ENCODE results near the gene NUTF2. TPM values are rescaled to one million over a fixed set of nuclear protein-coding genes. Genes with fewer than 3 reads are reported as not detected.
A peak's percentile ranks its signal among the peaks of the same experiment; 100 is the strongest.

NUTF2 gene
- 173 and 230 TPM in 2 replicates for polyA plus RNA-seq (2011; rRNA removed)
- polyA minus RNA-seq (2011; rRNA and poly(A)+ RNA removed): 288 and 396 TPM in 2 replicates

- peak; percentile 52 for DNase-seq (ENCODE audit: low read depth)
- ChIA-PET POLR2A (no interaction called here), CTCF (interaction anchor here (1.2 to 2.9 kb wide), 4 partner anchors 30 to 325 kb away, joined by 4 to 11 read pairs (median 8); partner anchors contain the start of gene NRN1L)
- no peaks in the 10 kb centered on the region for H3K27me3 ChIP-seq (ENCODE audit: control insufficient read depth, insufficient read depth, low read length)
- no peak for TF ChIP-seq CTCF (IDR thresholded peaks at IDR 0.05; ENCODE audit: insufficient read depth, low read depth, low read length)
- H3K4me3 ChIP-seq (ENCODE audit: low read depth, low read length): peak within 1 kb of the TSS; percentile 69
- no peaks in the 10 kb centered on the region for H3K36me3 ChIP-seq (ENCODE audit: control insufficient read depth, insufficient read depth, low read length)
Measured at GRCh38 chr16:67846320-67847063, at the start of gene NUTF2. TSS of gene NUTF2 (plus strand) at chr16:67846933. CDS start at chr16:67865131, 18,198 bp downstream.

- no peak for DNase-seq (ENCODE audit: low read depth)
- POLR2A ChIA-PET: no interaction called here
- H3K36me3 ChIP-seq (ENCODE audit: control insufficient read depth, insufficient read depth, low read length): peaks cover 11% of the 10 kb centered on the region
- CTCF ChIA-PET: interaction anchor here (3.5 kb wide), 1 partner anchor 16 kb away, joined by 19 read pairs; no protein-coding TSS in a partner anchor
- no peak for TF ChIP-seq CTCF (IDR thresholded peaks at IDR 0.05; ENCODE audit: insufficient read depth, low read depth, low read length)
- no peak overlapping the region for H3K4me3 ChIP-seq (ENCODE audit: low read depth, low read length)
- no peaks in the 10 kb centered on the region for H3K27me3 ChIP-seq (ENCODE audit: control insufficient read depth, insufficient read depth, low read length)
Measured at GRCh38 chr16:67800338-67800926, 46.3 kb upstream of the NUTF2 start.

GRCh38 chr16:67801241-67801640 lies 45.5 kb upstream of the NUTF2 start:
- Histone ChIP-seq H3K36me3 (ENCODE audit: control insufficient read depth, insufficient read depth, low read length) (peaks cover 11% of the 10 kb centered on the region), H3K4me3 (ENCODE audit: low read depth, low read length) (no peak overlapping the region), H3K27me3 (ENCODE audit: control insufficient read depth, insufficient read depth, low read length) (no peaks in the 10 kb centered on the region)
- POLR2A ChIA-PET: no interaction called here
- CTCF ChIA-PET: interaction anchor here (1.2 to 3.5 kb wide), 3 partner anchors 13 to 129 kb away, joined by 4 to 19 read pairs (median 8); no protein-coding TSS in a partner anchor
- no peak for TF ChIP-seq CTCF (IDR thresholded peaks at IDR 0.05; ENCODE audit: insufficient read depth, low read depth, low read length)
- DNase-seq (ENCODE audit: low read depth): no peak

- Histone ChIP-seq H3K36me3 (ENCODE audit: control insufficient read depth, insufficient read depth, low read length) (peaks cover 11% of the 10 kb centered on the region), H3K4me3 (ENCODE audit: low read depth, low read length) (no peak overlapping the region), H3K27me3 (ENCODE audit: control insufficient read depth, insufficient read depth, low read length) (no peaks in the 10 kb centered on the region)
- ChIA-PET CTCF (interaction anchor here (0.6 to 3.5 kb wide), 5 partner anchors 12 to 281 kb away, joined by 3 to 19 read pairs (median 4); no protein-coding TSS in a partner anchor), POLR2A (no interaction called here)
- no peak for TF ChIP-seq CTCF (IDR thresholded peaks at IDR 0.05; ENCODE audit: insufficient read depth, low read depth, low read length)
- DNase-seq (ENCODE audit: low read depth): no peak
Measured at GRCh38 chr16:67801883-67802282, 44.9 kb upstream of the NUTF2 start.

GRCh38 chr16:67803894-67804293 lies 42.8 kb upstream of the NUTF2 start:
- Histone ChIP-seq H3K4me3 (ENCODE audit: low read depth, low read length) (no peak overlapping the region), H3K27me3 (ENCODE audit: control insufficient read depth, insufficient read depth, low read length) (no peaks in the 10 kb centered on the region), H3K36me3 (ENCODE audit: control insufficient read depth, insufficient read depth, low read length) (peaks cover 11% of the 10 kb centered on the region)
- TF ChIP-seq CTCF (IDR thresholded peaks at IDR 0.05; ENCODE audit: insufficient read depth, low read depth, low read length): no peak
- ChIA-PET CTCF (interaction anchor here (1.0 to 1.1 kb wide), 2 partner anchors 11 to 136 kb away, joined by 3 to 4 read pairs; no protein-coding TSS in a partner anchor), POLR2A (no interaction called here)
- no peak for DNase-seq (ENCODE audit: low read depth)
